Osteoblast (primary cell): ENCODE measurements around the gene CCDC81. TPM values are rescaled to one million over a fixed set of nuclear protein-coding genes. Genes with fewer than 3 reads are reported as not detected.
A peak's percentile ranks its signal among the peaks of the same experiment; 100 is the strongest.
"Not testable (repeated sequence)": the region's sequence is repeated elsewhere in the genome, so short reads cannot be mapped to it uniquely, and the experiment has no call there.

Source experiments
- DNase-seq: peaks from one replicate; pipeline ENCODE4 v3.0.0; 2011; ENCODE audit warnings: low spot score, mixed read lengths; ENCODE audit not compliant: insufficient read length; ENCODE audit errors: missing footprints
- H2AFZ ChIP-seq: 2 replicates; pipeline ENCODE4 v1.6.0; 2011; ENCODE audit warnings: mild to moderate bottlenecking, low read length
- H3K27ac ChIP-seq: 2 replicates; pipeline ENCODE4 v1.5.1; 2011; ENCODE audit warnings: mild to moderate bottlenecking, low read depth, low read length, moderate library complexity
- H3K27me3 ChIP-seq: 2 replicates; pipeline ENCODE4 v1.6.0; 2012; ENCODE audit warnings: mild to moderate bottlenecking, control low read depth, inconsistent platforms, low read length, moderate library complexity; ENCODE audit not compliant: insufficient read depth
- H3K36me3 ChIP-seq: 2 replicates; pipeline ENCODE4 v1.5.1; 2011; ENCODE audit warnings: mild to moderate bottlenecking, low read length, control low read depth, moderate library complexity; ENCODE audit not compliant: insufficient read depth
- H3K4me1 ChIP-seq: 2 replicates; pipeline ENCODE4 v1.5.1; 2011; ENCODE audit warnings: mild to moderate bottlenecking, low read length, control low read depth, moderate library complexity; ENCODE audit not compliant: insufficient read depth
- H3K4me2 ChIP-seq: 2 replicates; pipeline ENCODE4 v1.6.0; 2011; ENCODE audit warnings: mild to moderate bottlenecking, low read length; ENCODE audit not compliant: insufficient read depth
- H3K4me3 ChIP-seq: fragments of 200-600 bp; sonication (generic); 3 replicates; pipeline ENCODE4 v1.5.1; 2012; ENCODE audit warnings: mild to moderate bottlenecking, low read length, inconsistent platforms; ENCODE audit not compliant: insufficient read depth
- H3K79me2 ChIP-seq: 2 replicates; pipeline ENCODE4 v1.6.0; 2012; ENCODE audit warnings: mild to moderate bottlenecking, low read length, control low read depth, inconsistent platforms; ENCODE audit not compliant: insufficient read depth
- H3K9me3 ChIP-seq: 2 replicates; pipeline ENCODE4 v1.5.1; 2011; ENCODE audit warnings: low read depth, low read length, control low read depth
- H4K20me1 ChIP-seq: 2 replicates; pipeline ENCODE4 v1.6.0; 2012; ENCODE audit warnings: mild to moderate bottlenecking, low read length, control low read depth; ENCODE audit not compliant: insufficient read depth
- CTCF ChIP-seq: IDR thresholded peaks from 2 replicates; pipeline ENCODE4 v1.5.1; 2011; ENCODE audit warnings: mild to moderate bottlenecking, low read depth, low read length, moderate library complexity; ENCODE audit errors: extremely low read depth
- total RNA-seq: library from RNA; depleted of rRNA; stranded (reverse); fragments of >200 nt; gene quantifications from 2 replicates; pipeline ENCODE4 v1.2.3, GENCODE V29; 2012

Gene CCDC81
- total RNA-seq, 1 donor = 0.36 TPM

DNA sequence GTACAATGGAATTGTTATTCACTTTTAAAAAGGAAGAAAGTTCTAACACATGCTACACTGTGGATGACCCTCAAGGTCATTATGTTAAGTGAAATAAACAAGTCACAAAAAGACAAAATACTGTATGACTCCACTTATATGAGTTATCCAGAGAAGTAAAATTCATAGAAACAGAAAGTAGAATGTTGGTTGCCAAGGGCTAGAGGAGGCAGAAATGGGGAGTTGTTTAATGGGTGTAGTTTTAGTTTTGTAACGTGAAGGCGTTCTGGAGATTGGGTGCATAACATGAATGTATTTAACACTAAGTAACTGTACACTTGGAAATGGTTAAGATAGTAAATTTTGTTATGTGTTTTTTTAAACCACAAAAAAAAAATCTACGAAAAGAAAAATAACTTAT, 43.8 kb downstream of the CCDC81 start:
- H3K4me3 ChIP-seq = no peak overlapping the region
- peaks cover 5% of the 10 kb centered on the region for H3K4me1 ChIP-seq
- no peaks in the 10 kb centered on the region for H3K36me3 ChIP-seq
- H3K9me3 ChIP-seq = no peaks in the 10 kb centered on the region
- H3K27ac ChIP-seq = no peak overlapping the region
- H4K20me1 ChIP-seq = no peaks in the 10 kb centered on the region
- H3K79me2 ChIP-seq = no peaks in the 10 kb centered on the region
- no peak for DNase-seq
- H3K4me2 ChIP-seq = no peak overlapping the region
- no peak overlapping the region for H2AFZ ChIP-seq
- no peak for TF ChIP-seq CTCF
- no peaks in the 10 kb centered on the region for H3K27me3 ChIP-seq

GRCh38 chr11:86418917-86419316, 44.2 kb downstream of the CCDC81 start:
- H3K79me2 ChIP-seq = no peaks in the 10 kb centered on the region
- no peak overlapping the region for H3K4me3 ChIP-seq
- H3K4me1 ChIP-seq = peaks cover 5% of the 10 kb centered on the region
- no peaks in the 10 kb centered on the region for H3K36me3 ChIP-seq
- TF ChIP-seq CTCF = peak; percentile 23
- no peaks in the 10 kb centered on the region for H3K27me3 ChIP-seq
- H3K9me3 ChIP-seq = no peaks in the 10 kb centered on the region
- no peak for DNase-seq
- H2AFZ ChIP-seq = no peak overlapping the region
- H3K27ac ChIP-seq = no peak overlapping the region
- H4K20me1 ChIP-seq = no peaks in the 10 kb centered on the region
- H3K4me2 ChIP-seq = no peak overlapping the region

DNA sequence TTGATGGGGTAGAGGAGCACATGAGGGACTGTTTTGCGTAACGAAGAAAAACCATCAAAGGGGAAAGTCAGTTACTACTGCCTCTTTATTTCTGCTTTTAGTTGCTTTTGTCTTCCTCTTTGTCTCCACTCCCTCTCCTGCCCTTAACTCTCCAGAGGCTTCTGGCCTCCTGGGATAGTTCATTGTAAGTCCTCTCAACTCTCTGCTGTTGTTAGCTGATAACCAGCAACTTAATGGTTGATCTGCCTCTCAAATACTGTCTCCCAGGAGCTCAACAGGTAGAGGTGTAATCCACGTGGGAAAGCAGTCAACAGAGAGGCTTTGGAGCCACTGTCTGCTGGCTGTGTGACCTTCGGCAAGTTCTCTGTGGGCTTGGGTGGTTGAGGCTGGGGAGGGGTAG, 47.3 kb downstream of the CCDC81 start:
- Histone ChIP-seq H4K20me1 (no peaks in the 10 kb centered on the region), H3K79me2 (no peaks in the 10 kb centered on the region), H2AFZ (no peak overlapping the region), H3K27ac (no peak overlapping the region), H3K9me3 (no peaks in the 10 kb centered on the region), H3K27me3 (no peaks in the 10 kb centered on the region), H3K4me1 (no peaks in the 10 kb centered on the region), H3K4me2 (no peak overlapping the region), H3K4me3 (no peak overlapping the region), H3K36me3 (no peaks in the 10 kb centered on the region)
- no peak for DNase-seq
- no peak for TF ChIP-seq CTCF

- DNase-seq = no peak
- H4K20me1 ChIP-seq = no peaks in the 10 kb centered on the region
- no peak for TF ChIP-seq CTCF
- no peaks in the 10 kb centered on the region for H3K79me2 ChIP-seq
- H3K27me3 ChIP-seq = no peaks in the 10 kb centered on the region
- H2AFZ ChIP-seq = no peak overlapping the region
- no peaks in the 10 kb centered on the region for H3K36me3 ChIP-seq
- H3K27ac ChIP-seq = no peak overlapping the region
- no peaks in the 10 kb centered on the region for H3K4me1 ChIP-seq
- H3K9me3 ChIP-seq = no peaks in the 10 kb centered on the region
- H3K4me3 ChIP-seq = no peak overlapping the region
- no peak overlapping the region for H3K4me2 ChIP-seq
Measured at GRCh38 chr11:86422371-86422770, 47.7 kb downstream of the CCDC81 start.

DNA sequence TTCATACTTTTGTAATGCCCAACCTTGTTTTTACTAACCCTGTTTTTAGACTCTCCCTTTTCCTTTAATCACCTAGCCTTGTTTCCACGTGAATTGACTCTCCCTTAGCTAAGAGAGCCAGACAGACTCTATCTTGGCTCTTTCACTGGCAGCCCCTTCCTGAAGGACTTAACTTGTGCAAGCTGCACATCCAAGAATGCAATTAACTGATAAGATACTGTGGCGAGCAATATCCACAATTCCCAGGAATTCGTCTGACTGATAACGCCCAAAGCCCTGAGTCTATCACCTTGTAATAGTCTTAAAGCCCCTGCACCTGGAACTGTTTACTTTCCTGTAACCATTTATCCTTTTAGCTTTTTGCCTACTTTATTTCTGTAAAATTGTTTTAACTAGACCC, 48.8 kb downstream of the CCDC81 start:
- H3K9me3 ChIP-seq, H3K36me3 ChIP-seq, H3K4me1 ChIP-seq, DNase-seq, H3K79me2 ChIP-seq, H3K27ac ChIP-seq, H3K4me3 ChIP-seq, H4K20me1 ChIP-seq, H3K27me3 ChIP-seq, H2AFZ ChIP-seq: not testable (repeated sequence)
- H3K4me2 ChIP-seq = peak overlapping the region; percentile 50
